Activated effector memory CD4-positive, alpha-beta T cell treated with anti-CD3 and anti-CD28 coated beads, Interleukin-2, amount 50 U/mL, for 16 hours (primary cell): ENCODE results near the gene TMEM156.
"Not testable (repeated sequence)": the region's sequence is repeated elsewhere in the genome, so short reads cannot be mapped to it uniquely, and the experiment has no call there.

Experiments used
- DNase-seq: peaks from one replicate; pipeline ENCODE4 v3.0.0-alpha.2; 2020

The TMEM156 gene

GRCh38 chr4:38988353-38988752 is 43.9 kb downstream of the TMEM156 start:
- DNase-seq = not testable (repeated sequence)

- DNase-seq = no peak
Observed at GRCh38 chr4:38987491-38987890, 44.7 kb downstream of the TMEM156 start.

DNA sequence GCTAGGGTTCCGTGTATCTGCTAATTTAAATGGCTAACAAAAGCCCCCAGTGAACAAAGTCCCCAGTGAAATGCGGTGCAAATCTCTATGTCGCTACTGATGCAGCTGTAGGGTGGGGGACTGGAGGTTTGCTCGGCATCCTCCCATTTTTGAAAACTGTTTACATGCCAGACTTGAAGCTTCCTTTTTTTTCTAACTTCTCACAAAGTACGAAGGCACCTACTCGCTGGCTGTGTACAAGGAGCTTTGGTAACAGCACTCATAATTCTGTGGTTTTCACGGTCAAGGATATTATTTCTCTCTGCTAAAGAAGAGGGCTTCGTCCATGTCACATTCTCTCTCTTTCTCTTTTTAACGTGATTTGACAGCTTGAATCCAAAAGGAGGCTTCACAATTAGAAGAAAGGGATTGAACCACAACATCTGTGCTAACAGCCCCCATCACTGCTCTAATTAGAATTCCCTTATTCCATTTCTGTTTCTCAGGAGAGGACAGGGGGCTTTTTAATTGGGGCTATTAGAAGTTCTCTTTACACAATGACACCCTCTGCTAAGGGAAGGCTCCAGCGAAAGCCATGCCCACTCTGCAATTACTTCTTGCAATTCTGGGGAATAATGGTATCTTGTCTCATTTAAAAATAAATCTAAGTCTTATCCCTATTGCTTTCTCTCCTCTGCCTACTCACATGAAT is 46.7 kb downstream of the TMEM156 start:
- DNase-seq = no peak

DNA sequence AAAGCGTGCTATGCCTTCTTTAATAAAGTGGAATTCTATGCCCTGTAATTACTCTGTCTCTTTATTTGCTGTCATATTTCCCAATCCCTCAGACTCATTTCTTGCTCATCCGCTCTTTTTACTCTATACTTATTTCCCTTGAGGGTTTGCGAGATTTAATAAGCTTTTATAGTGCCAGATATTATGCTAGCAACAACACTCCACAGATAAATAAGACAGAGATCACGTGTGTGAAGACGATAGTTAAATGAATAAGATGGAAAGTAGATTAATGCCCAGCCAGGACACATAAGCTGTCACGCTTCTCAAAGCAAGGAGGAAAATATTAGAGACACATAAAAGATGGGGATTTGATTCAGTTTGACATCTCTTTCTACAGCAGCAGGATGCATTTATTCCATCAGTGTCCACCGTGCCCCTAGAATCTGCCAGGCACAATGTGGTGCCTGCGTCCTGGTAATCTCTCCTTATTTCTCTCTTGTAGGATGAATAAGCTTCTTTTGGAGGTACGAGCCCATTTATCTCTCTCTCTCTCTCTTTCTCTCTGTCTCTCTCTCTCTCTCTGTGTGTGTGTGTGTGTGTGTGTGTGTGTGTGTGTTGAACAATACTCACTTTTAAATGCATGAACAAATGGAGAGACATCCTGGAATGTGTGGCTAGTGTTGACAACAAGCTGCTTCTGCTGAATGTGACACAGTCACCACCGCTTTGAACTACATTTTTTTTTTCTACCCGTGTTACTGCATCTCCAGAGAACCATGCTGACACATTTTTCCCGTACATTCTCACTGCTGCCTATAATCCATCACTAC is 48.2 kb downstream of the TMEM156 start:
- no peak for DNase-seq

GRCh38 chr4:38983291-38983690 is 48.9 kb downstream of the TMEM156 start:
- DNase-seq = no peak

DNA sequence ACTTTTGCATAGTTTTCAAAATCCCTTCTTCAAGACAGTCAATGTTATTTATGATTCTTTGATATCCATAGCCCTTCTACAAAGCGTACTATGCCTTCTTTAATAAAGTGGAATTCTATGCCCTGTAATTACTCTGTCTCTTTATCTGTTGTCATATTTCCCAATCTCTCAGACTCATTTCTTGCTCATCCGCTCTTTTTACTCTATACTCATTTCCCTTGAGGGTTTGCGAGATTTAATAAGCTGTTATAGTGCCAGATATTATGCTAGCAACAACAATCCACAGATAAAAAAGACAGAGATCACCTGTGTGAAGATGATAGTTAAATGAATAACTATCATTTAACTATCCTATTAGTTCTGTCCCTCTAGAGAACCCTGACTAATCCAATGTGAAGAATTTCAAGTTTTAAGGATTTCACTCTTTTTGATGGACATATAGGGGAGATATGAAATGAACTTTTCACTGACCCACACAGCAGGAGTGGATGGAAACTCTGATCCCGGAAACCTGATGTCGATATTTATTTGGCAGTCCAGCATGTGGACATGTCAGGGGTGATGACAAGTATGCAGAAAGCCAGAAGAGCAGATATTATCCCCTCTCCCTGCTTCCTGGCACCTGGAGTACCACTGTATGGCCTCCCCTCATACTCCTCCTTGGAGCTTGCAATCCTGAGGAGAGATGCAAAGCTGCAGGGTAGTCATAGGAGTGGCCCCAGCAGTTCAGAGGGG is 49.7 kb downstream of the TMEM156 start:
- DNase-seq = no peak

DNA sequence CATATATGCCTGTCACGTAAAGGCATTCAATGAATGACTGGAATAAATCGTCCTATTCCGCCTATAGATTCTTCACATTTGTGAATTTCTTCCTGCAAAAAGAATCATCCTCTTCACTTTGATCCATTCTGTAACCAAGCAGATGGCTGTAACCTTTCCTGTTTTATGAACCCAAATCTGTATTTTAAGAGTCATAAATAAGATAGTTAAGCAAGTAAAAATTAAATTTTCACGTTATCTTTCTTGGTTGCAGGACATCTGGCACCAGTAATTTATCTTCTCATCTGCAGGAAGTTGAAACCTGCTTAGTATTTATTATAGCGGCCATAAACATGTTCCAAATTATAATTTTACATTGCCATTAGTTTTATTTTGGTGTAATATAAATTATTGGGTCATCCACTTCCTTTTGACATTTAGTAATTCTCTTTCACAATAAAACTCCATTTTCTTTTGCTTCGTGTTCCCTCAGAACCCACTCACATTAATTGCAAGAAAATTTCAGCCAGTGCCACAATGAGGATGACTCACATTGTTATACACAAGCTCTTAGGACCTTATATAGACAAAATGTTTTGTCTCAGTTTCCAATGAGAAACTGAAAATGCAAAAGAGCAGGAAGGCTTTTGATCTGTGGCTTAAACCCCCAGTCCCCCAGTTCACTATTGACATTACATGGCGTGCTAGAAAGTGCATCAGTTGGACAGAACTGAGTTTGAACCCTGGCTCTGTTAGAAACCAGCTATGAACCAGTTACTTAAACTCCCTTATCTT is 51.1 kb downstream of the TMEM156 start:
- no peak for DNase-seq

DNA sequence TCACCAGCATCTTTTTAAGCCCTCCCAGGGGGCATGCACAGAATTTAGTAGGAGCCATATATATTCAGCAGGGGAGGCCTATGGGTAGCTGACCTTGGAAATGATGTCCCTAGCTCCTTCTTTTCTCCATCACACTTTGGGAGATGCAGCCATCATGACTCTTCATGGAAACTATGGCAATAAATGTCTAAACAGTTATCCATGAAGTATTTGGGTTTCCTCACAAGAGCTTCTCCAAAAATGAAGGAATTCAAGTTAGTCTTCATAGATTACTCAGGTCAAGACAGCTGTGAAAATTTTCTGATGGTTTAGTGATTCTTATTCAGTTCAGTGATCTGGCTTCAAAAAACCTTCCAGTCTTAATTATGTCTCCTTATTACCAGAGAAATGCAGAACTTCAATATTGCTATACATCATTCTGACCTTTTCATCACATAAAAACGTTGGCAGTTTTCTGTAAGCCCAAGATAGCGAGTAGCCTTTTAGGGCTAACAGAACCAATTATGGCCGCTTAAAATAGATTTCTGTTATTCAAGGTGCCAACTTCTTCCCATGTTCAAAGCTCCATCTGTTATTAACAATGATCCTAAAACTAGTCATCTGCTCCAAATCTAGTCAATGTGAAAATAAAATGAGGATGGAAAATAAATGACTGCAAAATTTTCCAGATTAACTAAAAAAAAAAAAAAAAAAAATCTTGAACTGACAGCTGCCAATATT is 52.5 kb downstream of the TMEM156 start:
- DNase-seq = no peak

DNA sequence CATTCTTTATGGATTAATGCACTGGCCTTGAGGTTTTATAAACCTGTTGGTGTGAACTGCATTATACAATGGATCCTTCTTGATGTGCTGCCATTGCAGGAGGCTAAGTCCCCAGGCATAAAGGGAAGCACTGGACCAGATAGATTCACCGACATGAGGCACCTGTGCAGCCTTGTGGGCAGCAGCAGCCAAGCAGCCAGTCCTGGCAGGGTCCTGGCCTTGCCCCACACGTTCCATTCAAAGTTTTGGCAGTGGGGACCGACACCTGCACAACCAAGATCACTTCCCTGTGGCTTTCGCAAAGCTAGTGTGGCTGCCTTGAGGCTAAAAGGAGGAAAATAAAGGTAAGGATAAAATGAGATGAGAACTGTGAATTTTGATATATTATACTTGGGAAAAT is 53.1 kb downstream of the TMEM156 start:
- no peak for DNase-seq

DNA sequence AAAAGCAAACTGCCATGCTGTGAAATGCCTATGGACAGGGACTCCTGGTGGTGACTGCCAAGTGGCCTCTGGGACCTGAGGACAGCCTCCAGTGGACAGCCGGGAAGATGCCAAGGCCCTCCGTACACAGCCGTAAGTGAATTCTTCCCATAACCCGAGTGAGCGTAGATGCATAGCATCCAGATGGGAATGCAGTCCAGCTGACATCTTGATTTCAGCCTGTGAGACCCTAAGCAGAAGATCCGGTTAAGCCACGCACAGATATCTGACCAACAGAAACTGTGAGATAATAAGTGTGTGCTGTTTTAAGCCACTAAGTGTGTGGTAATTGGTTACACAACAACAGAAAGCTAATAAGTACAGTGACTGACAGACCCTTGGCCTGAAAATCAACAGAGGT is 55.9 kb downstream of the TMEM156 start:
- DNase-seq = no peak

- no peak for DNase-seq
Observed at GRCh38 chr4:38968668-38969067, 63.5 kb downstream of the TMEM156 start.

DNA sequence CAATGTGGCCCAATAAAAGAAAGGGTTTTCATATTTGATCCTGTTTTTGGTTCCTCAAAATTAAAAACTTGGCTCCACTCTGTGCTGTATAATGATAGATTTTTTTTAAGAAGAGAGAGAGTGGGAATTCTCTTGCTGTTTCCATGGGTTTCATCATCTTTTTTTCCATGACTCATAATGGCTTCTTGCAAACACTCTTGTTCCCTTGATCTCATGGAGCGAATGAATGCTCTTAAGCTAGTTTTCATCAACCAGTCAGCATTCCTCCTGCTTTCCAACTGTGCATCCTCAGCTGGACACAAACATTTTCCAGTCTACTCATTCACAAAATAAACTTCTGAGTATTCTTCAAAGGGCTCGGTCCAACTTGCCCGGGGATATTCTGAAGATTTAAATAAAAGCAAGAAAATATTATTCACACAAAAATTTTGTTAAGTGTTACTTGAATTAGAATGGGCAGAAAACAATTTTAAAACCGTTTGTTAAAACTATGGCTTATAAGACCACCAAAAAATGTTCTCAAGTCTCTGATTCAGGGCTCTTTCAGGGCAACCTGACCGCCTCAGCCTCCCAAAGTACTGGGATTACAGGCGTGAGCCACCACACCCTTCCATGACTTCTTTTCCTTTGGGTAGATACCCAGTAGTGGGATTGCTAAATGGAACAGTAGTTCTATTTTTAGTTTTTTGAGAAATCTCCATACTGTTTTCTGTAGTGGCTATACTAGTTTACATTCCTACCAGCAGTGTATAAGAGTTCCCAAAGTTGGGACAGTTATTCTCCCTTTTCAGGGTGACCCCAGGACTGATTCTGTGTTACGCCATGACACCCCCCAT is 64.7 kb downstream of the TMEM156 start:
- no peak for DNase-seq

GRCh38 chr4:38965866-38966265 is 66.3 kb downstream of the TMEM156 start:
- DNase-seq = no peak

DNA sequence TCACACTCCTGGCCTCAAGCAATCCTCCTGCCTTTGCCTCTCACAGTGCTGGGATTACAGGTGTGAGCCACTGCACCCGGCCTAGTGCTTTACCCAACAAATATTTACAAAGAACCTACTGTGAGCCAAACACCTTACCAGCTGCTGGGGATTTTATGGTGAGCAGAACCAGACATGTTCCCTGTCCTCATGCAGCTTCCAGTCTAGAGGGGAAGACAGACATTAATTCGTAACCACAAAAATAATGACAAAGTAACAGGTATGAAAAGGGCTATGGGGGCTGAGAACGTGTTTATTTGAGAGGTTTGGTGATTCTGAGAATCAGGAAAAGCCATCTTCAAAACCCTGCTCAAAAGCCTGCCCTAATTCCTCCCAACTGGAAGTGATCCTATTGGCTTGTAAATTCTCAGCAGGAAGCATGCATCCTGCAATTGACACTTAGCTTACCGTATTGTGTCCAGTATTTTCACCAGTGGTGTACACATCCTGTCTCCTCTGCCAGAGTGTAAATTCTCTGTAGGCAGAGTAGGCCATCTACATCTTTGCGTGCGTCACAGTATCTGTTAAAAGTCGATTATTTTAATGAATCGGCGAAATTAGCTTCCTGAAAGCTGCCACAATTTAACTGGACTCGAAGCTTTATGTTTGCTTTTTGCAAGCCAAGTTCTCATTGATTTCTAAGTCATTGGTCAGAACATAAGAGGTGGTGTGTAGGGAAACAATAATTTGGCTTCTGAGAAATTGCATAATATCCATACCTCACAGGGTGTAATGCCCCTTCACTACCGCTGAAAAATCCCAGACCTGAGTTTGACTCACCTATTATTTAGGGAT is 67.0 kb downstream of the TMEM156 start:
- DNase-seq = no peak

GRCh38 chr4:38959248-38959647 is 73.0 kb downstream of the TMEM156 start:
- DNase-seq = not testable (repeated sequence)

GRCh38 chr4:38958453-38959190 is 73.6 kb downstream of the TMEM156 start:
- no peak for DNase-seq

GRCh38 chr4:38957893-38958292 is 74.3 kb downstream of the TMEM156 start:
- no peak for DNase-seq

DNA sequence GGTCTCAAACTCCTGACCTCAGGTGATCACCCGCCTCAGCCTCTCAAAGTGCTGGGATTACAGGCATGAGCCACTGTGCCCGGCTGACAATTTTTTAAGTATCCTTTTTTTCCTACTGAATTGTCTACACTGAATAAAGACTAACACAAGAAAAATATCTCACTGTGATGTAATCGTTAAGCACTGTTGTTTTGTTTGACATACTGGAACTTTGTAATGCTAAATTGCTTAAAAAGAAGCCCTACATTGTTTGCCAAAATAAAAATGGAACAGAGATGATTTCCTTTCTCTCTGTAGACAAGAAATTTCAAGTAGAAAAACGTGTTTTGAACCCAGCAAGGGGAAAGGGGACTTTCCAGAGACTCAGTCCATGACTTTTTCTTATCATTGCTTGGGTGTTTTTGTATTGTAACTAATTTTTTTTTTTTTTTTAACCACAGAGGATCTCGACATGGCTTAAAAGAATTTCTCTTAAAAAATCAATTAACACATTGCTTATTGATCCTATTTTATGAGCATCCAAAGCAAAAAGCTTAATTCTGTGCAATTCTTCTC is 74.9 kb downstream of the TMEM156 start:
- DNase-seq = no peak

DNA sequence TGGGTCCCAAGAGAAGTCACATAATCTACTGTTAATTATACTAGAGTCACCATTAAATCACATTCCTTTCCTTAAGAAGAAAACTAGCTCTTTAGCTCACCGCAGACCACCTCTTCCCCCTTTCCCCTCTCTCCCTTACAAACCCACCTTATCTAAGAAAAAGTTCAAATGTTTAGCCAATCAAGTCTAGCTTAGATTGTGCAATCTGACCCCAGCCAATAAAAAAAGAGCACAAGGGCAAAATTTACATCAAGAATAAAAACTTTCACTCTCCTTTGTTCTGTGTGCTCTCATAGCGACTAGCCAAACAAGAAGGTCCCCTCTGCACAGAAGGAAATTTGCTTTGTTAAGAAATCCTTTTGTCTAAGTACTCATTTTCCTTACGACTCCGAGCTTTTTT is 76.3 kb downstream of the TMEM156 start:
- DNase-seq = no peak
